HL-60 (cell line): Measurements from ENCODE around the gene ARL6.

Experiments used
- DNase-seq, 2 experiments: peaks; one replicate each; pipeline ENCODE4 v3.0.0-alpha.2; 2010 to 2020; ENCODE audit warnings: low read depth in 1 of 2, low spot score in 1 of 2
- H3K27ac ChIP-seq: fragments of 250-450 bp; sonication (Bioruptor Pico); replicated peaks from 2 replicates; pipeline ENCODE4 v1.5.1; 2020; ENCODE audit warnings: mild to moderate bottlenecking, moderate library complexity
- H3K27me3 ChIP-seq: fragments of 250-450 bp; sonication (Bioruptor Pico); 2 replicates; pipeline ENCODE4 v1.5.1; 2021; ENCODE audit warnings: mild to moderate bottlenecking, moderate library complexity; ENCODE audit not compliant: insufficient read depth, poor library complexity, severe bottlenecking
- H3K4me3 ChIP-seq: replicated peaks from 2 replicates; pipeline ENCODE4 v1.5.1; 2011; ENCODE audit warnings: mild to moderate bottlenecking, control low read depth, low read length; ENCODE audit not compliant: insufficient read depth
- POLR2AphosphoS5 ChIP-seq: IDR thresholded peaks from 2 replicates; pipeline ENCODE4 v1.6.1; 2012; ENCODE audit warnings: low read depth
- REST ChIP-seq: IDR thresholded peaks from 2 replicates; pipeline ENCODE4 v1.6.1; 2012; ENCODE audit warnings: low read depth; ENCODE audit not compliant: insufficient replicate concordance
- SPI1 ChIP-seq: IDR thresholded peaks from 2 replicates; pipeline ENCODE4 v1.6.1; 2012; ENCODE audit warnings: low read depth, mild to moderate bottlenecking, borderline replicate concordance

ARL6 gene

GRCh38 chr3:97848779-97849178, 84.2 kb downstream of the ARL6 start:
- Histone ChIP-seq H3K4me3 (no peak overlapping the region), H3K27ac (no peak overlapping the region), H3K27me3 (no peaks in the 10 kb centered on the region)
- no peak for TF ChIP-seq POLR2AphosphoS5
- no peak for TF ChIP-seq REST
- TF ChIP-seq SPI1 = no peak
- DNase-seq = no peak
